Measurements from ENCODE around the gene ENGASE. TPM values are rescaled to one million over a fixed set of nuclear protein-coding genes. Genes with fewer than 3 reads are reported as not detected.

ENGASE gene
- total RNA-seq, 3 donors from 2014 or later: 27.4 to 35.0 (median 31.5) TPM

GRCh38 chr17:79090443-79091225, 16.0 kb downstream of the ENGASE start:
- no peak overlapping the region for H3K27ac ChIP-seq
- H3K4me3 ChIP-seq: peak overlapping the region in 1 of 3 donors; percentile 49
- no peaks in the 10 kb centered on the region for H3K36me3 ChIP-seq
- no peak for TF ChIP-seq POLR2A (IDR thresholded peaks at IDR 0.05)
- TF ChIP-seq CTCF (IDR thresholded peaks at IDR 0.05): peak in 2 of 3 donors; percentile 25 to 28
- no peak for TF ChIP-seq POLR2AphosphoS5 (IDR thresholded peaks at IDR 0.05)
- intact Hi-C loops (cut with DNase I; ENCODE audit: low total_unique reads): no loop called here
- DNase-seq (ENCODE audit: low spot score in 2 of 2): no peak
- no peaks in the 10 kb centered on the region for H3K9me3 ChIP-seq
- H3K27me3 ChIP-seq: peaks cover 0 to 61% of the 10 kb centered on the region in 2 donors
- H3K4me1 ChIP-seq: no peaks in the 10 kb centered on the region

- intact Hi-C loops (cut with DNase I; ENCODE audit: low total_unique reads): no loop called here
- Histone ChIP-seq H3K9me3 (no peaks in the 10 kb centered on the region), H3K27me3 (peaks cover 0 to 67% of the 10 kb centered on the region in 2 donors), H3K4me3 (no peak overlapping the region), H3K36me3 (no peaks in the 10 kb centered on the region), H3K27ac (no peak overlapping the region), H3K4me1 (no peaks in the 10 kb centered on the region)
- no peak for DNase-seq (ENCODE audit: low spot score in 2 of 2)
- TF ChIP-seq CTCF (IDR thresholded peaks at IDR 0.05) (no peak), POLR2A (IDR thresholded peaks at IDR 0.05) (no peak), POLR2AphosphoS5 (IDR thresholded peaks at IDR 0.05) (no peak)
Measured at GRCh38 chr17:79091226-79091670, 16.6 kb downstream of the ENGASE start.

- intact Hi-C loops (cut with DNase I; ENCODE audit: low total_unique reads): no loop called here
- no peak for DNase-seq (ENCODE audit: low spot score in 2 of 2)
- H3K27me3 ChIP-seq: peaks cover 0 to 80% of the 10 kb centered on the region in 2 donors
- H3K27ac ChIP-seq: no peak overlapping the region
- no peaks in the 10 kb centered on the region for H3K9me3 ChIP-seq
- no peaks in the 10 kb centered on the region for H3K36me3 ChIP-seq
- no peak overlapping the region for H3K4me3 ChIP-seq
- no peak for TF ChIP-seq CTCF (IDR thresholded peaks at IDR 0.05)
- no peak for TF ChIP-seq POLR2A (IDR thresholded peaks at IDR 0.05)
- TF ChIP-seq POLR2AphosphoS5 (IDR thresholded peaks at IDR 0.05): no peak
- no peaks in the 10 kb centered on the region for H3K4me1 ChIP-seq
Measured at GRCh38 chr17:79092567-79092966, 17.9 kb downstream of the ENGASE start.

GRCh38 chr17:79093270-79093669, 18.6 kb downstream of the ENGASE start:
- intact Hi-C loops (cut with DNase I; ENCODE audit: low total_unique reads): no loop called here
- Histone ChIP-seq H3K27ac (no peak overlapping the region), H3K27me3 (peaks cover 0 to 87% of the 10 kb centered on the region in 2 donors), H3K4me1 (no peaks in the 10 kb centered on the region), H3K9me3 (no peaks in the 10 kb centered on the region), H3K36me3 (no peaks in the 10 kb centered on the region), H3K4me3 (no peak overlapping the region)
- no peak for DNase-seq (ENCODE audit: low spot score in 2 of 2)
- TF ChIP-seq POLR2A (IDR thresholded peaks at IDR 0.05): no peak
- no peak for TF ChIP-seq CTCF (IDR thresholded peaks at IDR 0.05)
- no peak for TF ChIP-seq POLR2AphosphoS5 (IDR thresholded peaks at IDR 0.05)

GRCh38 chr17:79094261-79094660, 19.6 kb downstream of the ENGASE start:
- no peak overlapping the region for H3K4me3 ChIP-seq

More at GRCh38 chr17:79094261-79094660, 19.6 kb downstream of the ENGASE start:
- Histone ChIP-seq H3K4me1 (no peaks in the 10 kb centered on the region), H3K27me3 (peaks cover 0 to 97% of the 10 kb centered on the region in 2 donors), H3K27ac (no peak overlapping the region), H3K36me3 (no peaks in the 10 kb centered on the region), H3K9me3 (no peaks in the 10 kb centered on the region)
- no peak for TF ChIP-seq CTCF (IDR thresholded peaks at IDR 0.05)
- no peak for TF ChIP-seq POLR2A (IDR thresholded peaks at IDR 0.05)
- no peak for TF ChIP-seq POLR2AphosphoS5 (IDR thresholded peaks at IDR 0.05)
- DNase-seq (ENCODE audit: low spot score in 2 of 2): no peak
- intact Hi-C loops (cut with DNase I; ENCODE audit: low total_unique reads): no loop called here
